Body of pancreas (tissue), 4 donors: Measurements from ENCODE around the gene ZEB1. TPM values are rescaled to one million over a fixed set of nuclear protein-coding genes. Genes with fewer than 3 reads are reported as not detected.
"Not testable (repeated sequence)": the region's sequence is repeated elsewhere in the genome, so short reads cannot be mapped to it uniquely, and the experiment has no call there.

Source experiments
- ATAC-seq: fragments of 150-250 bp; one replicate; pipeline ENCODE4 v1.9.1; 2016
- DNase-seq, 4 donors: peaks; one replicate each; pipeline ENCODE4 v3.0.0-alpha.2; 2019
- H3K27ac ChIP-seq, 4 donors: fragments of 200-600 bp; sonication (generic); 1 replicate in 3 of 4; 2 replicates in 1 of 4; pipeline versions ENCODE4 v1.5.1 to v1.6.1; 2016 to 2019; ENCODE audit warnings: mild to moderate bottlenecking in 1 of 4, mixed read lengths in 1 of 4, moderate library complexity in 1 of 4
- H3K27me3 ChIP-seq, 2 donors: fragments of 200-600 bp; sonication (generic); one replicate each; pipeline ENCODE4 v1.6.0; 2016; ENCODE audit warnings: mild to moderate bottlenecking in 1 of 2
- H3K36me3 ChIP-seq, 2 donors: fragments of 200-600 bp; sonication (generic); replicated peaks in 1 of 2; 2 replicates each; pipeline ENCODE4 v1.5.1; 2016; ENCODE audit warnings: low read depth in 2 of 2; ENCODE audit not compliant: insufficient read depth in 1 of 2
- H3K4me1 ChIP-seq: fragments of 200-600 bp; sonication (generic); one replicate; pipeline ENCODE4 v1.6.0; 2016
- H3K4me3 ChIP-seq, 2 donors: fragments of 200-600 bp; sonication (generic); 1 replicate in 1 of 2; 2 replicates in 1 of 2; pipeline ENCODE4 v1.5.1; 2016 to 2019
- H3K9me3 ChIP-seq, 3 donors: fragments of 200-600 bp; sonication (generic); 1 replicate in 2 of 3; 2 replicates in 1 of 3; pipeline ENCODE4 v1.5.1; 2016
- POLR2A ChIP-seq, 3 donors: fragments of 450-650 bp; IDR thresholded peaks; one replicate each; pipeline ENCODE4 v1.6.1; 2016; ENCODE audit warnings: antibody characterized with exemption in 3 of 3, mild to moderate bottlenecking in 2 of 3
- WGBS, 2 donors: methylation state at CpG; one replicate each; pipeline ENCODE4 v1.1.5; 2017; 5-methylcytosine and 5-hydroxymethylcytosine counted together
- intact Hi-C: fragments of 100-400 bp; cut with DNase I; formaldehyde crosslinking; loops from one replicate; pipeline ENCODE4 v1.15.1; 2023
- total RNA-seq, 2 donors: library from RNA; depleted of rRNA; stranded (reverse); fragments of >200 nt; gene quantifications; one replicate each; pipeline ENCODE4 v1.1.0, GENCODE V29; 2016
- TF ChIP-seq, protein P1 (sequence below), 7 experiments: fragments of 450-650 bp in 4 of 7; fragments of 200-600 bp in 3 of 7; sonication (generic) in 3 of 7; IDR thresholded peaks; one replicate each; pipeline ENCODE4 v1.5.1; 2016 to 2019; ENCODE audit warnings: antibody characterized with exemption in 7 of 7

ZEB1 gene
- total RNA-seq, 2 donors from 2014 or later: 9.9 to 21.0 TPM

DNA sequence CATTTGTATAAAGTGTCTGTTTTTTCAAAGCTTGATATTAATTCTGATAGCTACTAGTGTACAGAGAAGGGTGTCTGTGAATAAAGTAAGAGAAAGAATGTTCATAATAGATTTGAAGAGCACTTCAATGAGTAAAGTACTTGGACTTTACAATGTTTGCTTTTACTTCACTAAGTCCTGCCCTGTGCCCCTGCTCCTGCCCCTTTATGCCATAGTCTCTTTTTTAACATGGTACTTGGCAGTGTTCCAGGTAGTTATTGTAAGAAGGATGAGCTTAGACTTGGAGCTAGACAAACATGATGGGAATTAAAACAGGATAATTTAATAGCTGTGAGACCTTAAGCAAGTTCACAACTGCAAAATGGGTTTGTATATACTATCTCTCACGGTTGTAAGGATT lies 41.0 kb downstream of the ZEB1 start:
- Histone ChIP-seq H3K27ac (no peak overlapping the region), H3K36me3 (no peaks in the 10 kb centered on the region), H3K4me3 (no peak overlapping the region), H3K27me3 (no peaks in the 10 kb centered on the region), H3K4me1 (no peaks in the 10 kb centered on the region), H3K9me3 (peaks cover 0 to 11% (median 0%) of the 10 kb centered on the region in 3 donors)
- 73 to 84% methylated on average over 1 of the region's 1 CpG for WGBS, 2 donors
- no peak for DNase-seq
- intact Hi-C loops: no loop called here
- TF ChIP-seq POLR2A (IDR thresholded peaks at IDR 0.05): no peak
- TF ChIP-seq, protein P1, sequence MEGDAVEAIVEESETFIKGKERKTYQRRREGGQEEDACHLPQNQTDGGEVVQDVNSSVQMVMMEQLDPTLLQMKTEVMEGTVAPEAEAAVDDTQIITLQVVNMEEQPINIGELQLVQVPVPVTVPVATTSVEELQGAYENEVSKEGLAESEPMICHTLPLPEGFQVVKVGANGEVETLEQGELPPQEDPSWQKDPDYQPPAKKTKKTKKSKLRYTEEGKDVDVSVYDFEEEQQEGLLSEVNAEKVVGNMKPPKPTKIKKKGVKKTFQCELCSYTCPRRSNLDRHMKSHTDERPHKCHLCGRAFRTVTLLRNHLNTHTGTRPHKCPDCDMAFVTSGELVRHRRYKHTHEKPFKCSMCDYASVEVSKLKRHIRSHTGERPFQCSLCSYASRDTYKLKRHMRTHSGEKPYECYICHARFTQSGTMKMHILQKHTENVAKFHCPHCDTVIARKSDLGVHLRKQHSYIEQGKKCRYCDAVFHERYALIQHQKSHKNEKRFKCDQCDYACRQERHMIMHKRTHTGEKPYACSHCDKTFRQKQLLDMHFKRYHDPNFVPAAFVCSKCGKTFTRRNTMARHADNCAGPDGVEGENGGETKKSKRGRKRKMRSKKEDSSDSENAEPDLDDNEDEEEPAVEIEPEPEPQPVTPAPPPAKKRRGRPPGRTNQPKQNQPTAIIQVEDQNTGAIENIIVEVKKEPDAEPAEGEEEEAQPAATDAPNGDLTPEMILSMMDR (IDR thresholded peaks at IDR 0.05): no peak
- no peak for ATAC-seq

DNA sequence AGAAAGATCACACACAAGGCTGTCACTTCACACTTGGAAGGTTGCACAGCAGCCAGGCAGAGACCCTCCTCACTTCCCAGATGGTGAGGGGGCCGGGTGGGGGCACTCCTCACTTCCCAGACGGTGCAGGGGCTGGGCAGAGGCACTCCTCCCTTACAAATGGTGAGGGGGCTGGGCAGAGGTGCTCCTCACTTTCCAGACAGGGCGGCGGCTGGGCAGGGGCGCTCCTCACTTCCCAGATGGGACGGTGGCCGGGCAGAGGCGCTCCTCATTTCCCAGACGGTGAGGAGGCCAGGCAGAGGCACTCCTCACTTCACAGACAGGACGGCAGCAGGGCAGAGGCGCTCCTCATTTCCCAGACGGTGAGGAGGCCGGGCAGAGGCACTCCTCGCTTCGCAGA lies 42.5 kb downstream of the ZEB1 start:
- H3K36me3 ChIP-seq, H3K27me3 ChIP-seq, DNase-seq, H3K4me3 ChIP-seq, H3K4me1 ChIP-seq, H3K27ac ChIP-seq, intact Hi-C loops, ATAC-seq: not testable (repeated sequence)
- peaks cover 0 to 11% (median 0%) of the 10 kb centered on the region in 3 donors for H3K9me3 ChIP-seq
- WGBS, 2 donors: 82 to 87% methylated on average over 8 to 13 of the region's 15 CpGs

DNA sequence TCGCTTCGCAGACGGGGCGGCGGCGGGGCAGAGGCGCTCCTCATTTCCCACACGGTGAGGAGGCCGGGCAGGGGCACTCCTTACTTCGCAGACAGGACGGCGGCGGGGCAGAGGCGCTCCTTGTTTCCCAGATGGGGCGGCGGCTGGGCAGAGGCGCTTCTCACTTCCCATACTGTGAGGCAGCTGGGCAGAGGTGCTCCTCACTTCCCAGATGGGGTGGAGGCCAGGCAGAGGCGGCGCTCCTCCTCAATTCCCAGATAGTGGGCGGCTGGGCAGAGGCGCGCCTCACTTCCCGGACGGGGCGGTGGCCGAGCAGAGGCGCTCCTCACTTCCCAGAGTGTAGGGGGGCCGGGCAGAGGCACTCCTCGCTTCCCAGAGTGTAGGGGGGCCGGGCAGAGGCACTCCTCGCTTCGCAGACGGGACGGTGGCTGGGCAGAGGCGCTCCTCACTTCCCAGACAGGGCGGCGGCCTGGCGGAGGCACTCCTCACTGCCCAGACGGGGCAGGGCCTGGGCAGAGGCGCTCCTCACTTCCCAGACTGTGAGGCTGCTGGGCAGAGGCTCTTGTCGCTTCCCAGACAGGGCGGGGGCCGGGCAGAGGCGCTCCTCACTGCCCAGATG lies 43.1 kb downstream of the ZEB1 start:
- intact Hi-C loops: no loop called here
- H3K9me3 ChIP-seq: peaks cover 0 to 11% (median 0%) of the 10 kb centered on the region in 3 donors
- H3K27ac ChIP-seq: no peak overlapping the region
- 94 to 98% methylated on average over 21 to 42 of the region's 44 CpGs for WGBS, 2 donors
- no peak for DNase-seq
- no peak for ATAC-seq
- no peaks in the 10 kb centered on the region for H3K4me1 ChIP-seq
- H3K4me3 ChIP-seq: no peak overlapping the region
- H3K27me3 ChIP-seq: no peaks in the 10 kb centered on the region
- TF ChIP-seq, protein P1 (IDR thresholded peaks at IDR 0.05): no peak
- TF ChIP-seq POLR2A (IDR thresholded peaks at IDR 0.05): no peak
- H3K36me3 ChIP-seq: no peaks in the 10 kb centered on the region

DNA sequence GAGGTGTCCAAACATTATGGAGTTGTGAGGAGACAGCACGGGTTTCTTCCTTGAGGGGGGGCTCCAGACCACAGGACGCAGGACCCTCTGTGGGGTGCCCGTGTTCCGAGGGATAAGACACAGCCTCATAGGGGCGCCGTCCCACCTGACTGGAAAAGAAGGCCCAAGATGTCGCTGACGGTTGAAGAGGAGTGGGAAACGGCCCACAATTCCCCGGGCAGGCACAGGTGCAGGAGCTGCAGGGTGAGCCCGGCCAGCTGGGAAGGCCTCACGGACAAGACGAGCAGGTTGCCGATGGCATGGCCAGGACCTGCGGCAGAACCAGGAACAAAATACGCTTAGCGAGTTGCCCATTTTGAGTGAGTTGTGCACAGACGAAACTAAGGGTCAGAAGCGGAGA lies 44.7 kb downstream of the ZEB1 start:
- H3K27ac ChIP-seq, H3K4me3 ChIP-seq, DNase-seq, H3K27me3 ChIP-seq, intact Hi-C loops, H3K36me3 ChIP-seq, ATAC-seq, H3K4me1 ChIP-seq: not testable (repeated sequence)
- H3K9me3 ChIP-seq: peaks cover 0 to 11% (median 0%) of the 10 kb centered on the region in 3 donors
- 92 to 95% methylated on average over 19 of the region's 19 CpGs for WGBS, 2 donors

DNA sequence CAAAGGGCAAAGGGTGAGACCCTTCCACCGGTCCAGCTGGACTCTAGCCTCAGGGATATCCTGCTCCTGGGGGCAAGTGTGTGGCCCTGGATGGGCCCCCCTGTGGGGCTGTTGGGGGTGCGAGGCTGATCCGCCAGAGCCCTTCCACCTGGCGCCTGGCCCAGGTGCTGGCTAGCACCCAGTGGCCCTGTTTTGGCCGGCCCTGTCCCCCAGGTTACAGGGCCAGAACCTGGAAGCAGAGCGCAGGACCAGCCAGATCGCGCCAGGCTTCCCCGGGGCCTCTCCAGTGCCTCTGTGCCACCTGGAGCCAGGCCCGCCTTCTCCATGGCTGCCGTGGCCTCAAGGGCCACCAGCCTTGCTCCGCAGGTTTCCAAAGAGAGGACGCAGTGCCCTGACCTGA lies 45.2 kb downstream of the ZEB1 start:
- 98 to 100% methylated on average over 3 to 7 of the region's 13 CpGs for WGBS, 2 donors
- H3K27me3 ChIP-seq, H3K36me3 ChIP-seq, intact Hi-C loops, H3K4me1 ChIP-seq, DNase-seq, ATAC-seq, H3K4me3 ChIP-seq, H3K27ac ChIP-seq: not testable (repeated sequence)
- peaks cover 0 to 11% (median 0%) of the 10 kb centered on the region in 3 donors for H3K9me3 ChIP-seq

DNA sequence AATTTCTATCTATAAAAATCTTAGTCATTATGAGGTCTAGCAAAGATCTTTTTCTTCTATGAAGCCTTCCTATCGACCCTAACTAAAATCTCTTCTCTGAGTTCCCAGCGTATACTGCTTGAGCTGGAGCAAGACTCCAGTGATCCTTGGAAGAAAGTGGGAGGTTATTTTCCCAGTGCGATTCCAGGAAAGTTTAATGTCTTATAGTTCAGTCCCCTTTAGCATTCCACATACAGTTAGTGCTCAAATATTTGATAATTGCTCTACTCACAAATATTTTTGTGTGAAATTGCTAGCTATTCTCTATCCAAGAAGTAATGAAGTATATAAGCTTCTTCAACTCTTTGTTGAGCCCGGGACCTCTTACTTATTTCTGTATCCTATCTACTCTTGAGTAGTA lies 47.7 kb downstream of the ZEB1 start:
- intact Hi-C loops: no loop called here
- DNase-seq: no peak
- Histone ChIP-seq H3K9me3 (peaks cover 0 to 9% (median 0%) of the 10 kb centered on the region in 3 donors), H3K4me1 (no peaks in the 10 kb centered on the region), H3K27ac (no peak overlapping the region), H3K27me3 (no peaks in the 10 kb centered on the region), H3K36me3 (no peaks in the 10 kb centered on the region), H3K4me3 (no peak overlapping the region)
- no peak for ATAC-seq
- 76 to 85% methylated on average over 4 of the region's 4 CpGs for WGBS, 2 donors
- TF ChIP-seq POLR2A (IDR thresholded peaks at IDR 0.05): no peak
- TF ChIP-seq, protein P1 (IDR thresholded peaks at IDR 0.05): no peak
